Measurements from ENCODE around the gene IL26. TPM values are rescaled to one million over a fixed set of nuclear protein-coding genes. Genes with fewer than 3 reads are reported as not detected.

The IL26 gene
- total and polyA plus RNA-seq, 2 experiments from 2014 or later: not detected

DNA sequence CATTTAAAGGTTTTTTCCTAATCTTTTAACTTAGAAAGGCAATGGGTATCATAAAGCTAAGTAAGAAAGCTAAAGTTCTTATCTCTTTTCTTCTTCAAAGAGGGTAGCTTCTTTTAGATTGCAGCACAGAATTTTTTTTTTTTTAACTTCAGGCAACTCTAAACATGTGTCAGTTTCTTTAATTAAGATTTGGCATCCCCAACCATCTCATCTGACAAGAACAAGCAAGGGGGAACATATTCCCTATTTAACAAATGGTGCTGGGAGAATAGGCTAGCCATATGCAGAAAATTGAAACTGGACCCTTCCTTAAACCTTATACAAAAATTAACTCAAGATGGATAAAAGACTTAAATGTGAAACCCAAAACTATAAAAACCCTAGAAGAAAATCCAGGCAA is 51.8 kb downstream of the IL26 start:
- H3K79me2 ChIP-seq: no peaks in the 10 kb centered on the region
- no peaks in the 10 kb centered on the region for H4K20me1 ChIP-seq (ENCODE audit: insufficient read depth, poor library complexity, severe bottlenecking)
- H3K9me2 ChIP-seq (replicated peaks; ENCODE audit: insufficient read depth): no peaks in the 10 kb centered on the region
- H2AFZ ChIP-seq: no peak overlapping the region
- no peaks in the 10 kb centered on the region for H3K4me1 ChIP-seq (ENCODE audit: insufficient read depth)
- no peaks in the 10 kb centered on the region for H3K9me3 ChIP-seq (ENCODE audit: low read depth)
- H3K36me3 ChIP-seq (replicated peaks; ENCODE audit: insufficient read depth, low read depth): no peaks in the 10 kb centered on the region
- H3K27me3 ChIP-seq: no peaks in the 10 kb centered on the region
- no peak overlapping the region for H3K27ac ChIP-seq
- DNase-seq (ENCODE audit: low spot score): no peak
- TF ChIP-seq, protein P1, sequence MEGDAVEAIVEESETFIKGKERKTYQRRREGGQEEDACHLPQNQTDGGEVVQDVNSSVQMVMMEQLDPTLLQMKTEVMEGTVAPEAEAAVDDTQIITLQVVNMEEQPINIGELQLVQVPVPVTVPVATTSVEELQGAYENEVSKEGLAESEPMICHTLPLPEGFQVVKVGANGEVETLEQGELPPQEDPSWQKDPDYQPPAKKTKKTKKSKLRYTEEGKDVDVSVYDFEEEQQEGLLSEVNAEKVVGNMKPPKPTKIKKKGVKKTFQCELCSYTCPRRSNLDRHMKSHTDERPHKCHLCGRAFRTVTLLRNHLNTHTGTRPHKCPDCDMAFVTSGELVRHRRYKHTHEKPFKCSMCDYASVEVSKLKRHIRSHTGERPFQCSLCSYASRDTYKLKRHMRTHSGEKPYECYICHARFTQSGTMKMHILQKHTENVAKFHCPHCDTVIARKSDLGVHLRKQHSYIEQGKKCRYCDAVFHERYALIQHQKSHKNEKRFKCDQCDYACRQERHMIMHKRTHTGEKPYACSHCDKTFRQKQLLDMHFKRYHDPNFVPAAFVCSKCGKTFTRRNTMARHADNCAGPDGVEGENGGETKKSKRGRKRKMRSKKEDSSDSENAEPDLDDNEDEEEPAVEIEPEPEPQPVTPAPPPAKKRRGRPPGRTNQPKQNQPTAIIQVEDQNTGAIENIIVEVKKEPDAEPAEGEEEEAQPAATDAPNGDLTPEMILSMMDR (IDR thresholded peaks at IDR 0.05; ENCODE audit: poor library complexity): no peak
- TF ChIP-seq EZH2phosphoT487 (IDR thresholded peaks at IDR 0.05; ENCODE audit: low read depth, severe bottlenecking, unreplicated experiment) (no peak), EZH2 (IDR thresholded peaks at IDR 0.05; ENCODE audit: borderline replicate concordance) (no peak)
- H3K4me3 ChIP-seq: no peak overlapping the region
- no peak overlapping the region for H3K4me2 ChIP-seq

- Histone ChIP-seq H3K9me2 (replicated peaks; ENCODE audit: insufficient read depth) (no peaks in the 10 kb centered on the region), H3K4me3 (no peak overlapping the region), H2AFZ (no peak overlapping the region), H3K4me1 (ENCODE audit: insufficient read depth) (no peaks in the 10 kb centered on the region), H3K36me3 (replicated peaks; ENCODE audit: insufficient read depth, low read depth) (no peaks in the 10 kb centered on the region), H4K20me1 (ENCODE audit: insufficient read depth, poor library complexity, severe bottlenecking) (no peaks in the 10 kb centered on the region), H3K4me2 (no peak overlapping the region), H3K27me3 (no peaks in the 10 kb centered on the region), H3K79me2 (no peaks in the 10 kb centered on the region), H3K9me3 (ENCODE audit: low read depth) (no peaks in the 10 kb centered on the region), H3K27ac (no peak overlapping the region)
- DNase-seq (ENCODE audit: low spot score): no peak
- TF ChIP-seq, protein P1 (IDR thresholded peaks at IDR 0.05; ENCODE audit: poor library complexity): no peak
- TF ChIP-seq EZH2 (IDR thresholded peaks at IDR 0.05; ENCODE audit: borderline replicate concordance) (no peak), EZH2phosphoT487 (IDR thresholded peaks at IDR 0.05; ENCODE audit: low read depth, severe bottlenecking, unreplicated experiment) (no peak)
- WGBS (ENCODE audit: low lambda C conversion rate, missing lambda C conversion rate): 98% methylated on average over 2 of the region's 2 CpGs
Measured at GRCh38 chr12:68170726-68171125, 54.9 kb downstream of the IL26 start.

DNA sequence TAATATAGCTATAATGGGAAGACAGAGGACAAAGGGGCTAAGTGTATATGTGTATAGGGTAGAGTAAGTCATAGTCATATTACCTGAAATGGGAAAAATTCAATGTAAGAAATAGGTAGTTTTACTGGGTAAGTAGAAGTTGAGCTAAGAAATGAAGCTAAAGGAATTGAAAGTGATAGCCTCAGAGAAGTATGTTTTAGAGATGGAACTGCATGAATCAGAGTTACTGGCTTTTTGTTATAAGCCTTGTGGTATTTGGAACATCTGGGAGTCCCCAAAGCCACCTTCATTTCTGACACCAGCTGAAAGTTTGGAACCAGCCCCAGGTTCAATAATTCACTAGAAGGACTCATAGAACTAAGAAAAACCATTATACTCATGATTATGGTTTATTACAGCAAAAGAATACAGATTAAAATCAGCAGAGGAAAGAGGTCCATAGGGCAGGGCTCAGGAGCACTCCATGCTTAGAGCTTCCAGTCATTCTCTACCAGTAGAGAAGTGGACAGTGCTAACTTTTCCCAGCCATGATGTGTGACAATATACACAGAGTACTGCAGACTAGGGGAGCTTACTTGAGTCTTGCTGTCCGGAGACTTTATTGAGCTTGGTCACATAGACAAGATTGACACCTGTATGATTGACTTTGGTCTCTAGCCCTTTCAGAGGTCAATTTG is 56.3 kb downstream of the IL26 start:
- Histone ChIP-seq H3K9me3 (ENCODE audit: low read depth) (no peaks in the 10 kb centered on the region), H3K4me2 (no peak overlapping the region), H3K4me1 (ENCODE audit: insufficient read depth) (no peaks in the 10 kb centered on the region), H3K4me3 (no peak overlapping the region), H3K9me2 (replicated peaks; ENCODE audit: insufficient read depth) (no peaks in the 10 kb centered on the region), H3K27me3 (no peaks in the 10 kb centered on the region), H3K79me2 (no peaks in the 10 kb centered on the region), H3K36me3 (replicated peaks; ENCODE audit: insufficient read depth, low read depth) (no peaks in the 10 kb centered on the region), H3K27ac (no peak overlapping the region), H2AFZ (no peak overlapping the region), H4K20me1 (ENCODE audit: insufficient read depth, poor library complexity, severe bottlenecking) (no peaks in the 10 kb centered on the region)
- WGBS (ENCODE audit: low lambda C conversion rate, missing lambda C conversion rate): 79% methylated on average over 1 of the region's 1 CpG
- no peak for TF ChIP-seq EZH2phosphoT487 (IDR thresholded peaks at IDR 0.05; ENCODE audit: low read depth, severe bottlenecking, unreplicated experiment)
- TF ChIP-seq, protein P1 (IDR thresholded peaks at IDR 0.05; ENCODE audit: poor library complexity): no peak
- TF ChIP-seq EZH2 (IDR thresholded peaks at IDR 0.05; ENCODE audit: borderline replicate concordance): no peak
- no peak for DNase-seq (ENCODE audit: low spot score)

All from hepatocyte (in vitro differentiated cells).